PC-9 (cell line): Measurements from ENCODE around the gene PDE8A. TPM values are rescaled to one million over a fixed set of nuclear protein-coding genes. Genes with fewer than 3 reads are reported as not detected.

Source experiments
- BruUV-seq: library from RNA; stranded (reverse); fragments of 400-500 nt; replicated peaks from 2 replicates; lab custom pipeline; 2021; lab: Mats Ljungman, UMichigan
- CTCF ChIA-PET: fragments of 300-600 bp; sonication (Branson Sonifier 250); formaldehyde crosslinking; loops from one replicate; lab custom pipeline; 2022; ENCODE audit warnings: antibody characterized with exemption; lab: Charles Lee
- POLR2A ChIA-PET: fragments of 300-600 bp; sonication (Branson Sonifier 250); formaldehyde crosslinking; loops from one replicate; lab custom pipeline; 2022; ENCODE audit warnings: antibody characterized with exemption; ENCODE audit not compliant: unreplicated experiment; lab: Charles Lee
- DNase-seq, 2 experiments: peaks; one replicate each; pipeline versions ENCODE4 v3.0.0 to v3.0.0-alpha.2; 2015 to 2022; ENCODE audit warnings: mixed read lengths in 1 of 2
- H2AFZ ChIP-seq: fragments of 200-600 bp; sonication (generic); 2 replicates; pipeline ENCODE4 v1.8.1; 2017; ENCODE audit warnings: antibody characterized with exemption
- H3F3A ChIP-seq: fragments of 200-600 bp; sonication (generic); 2 replicates; pipeline ENCODE4 v1.8.1; 2017; ENCODE audit warnings: antibody characterized with exemption, mild to moderate bottlenecking, low read depth; ENCODE audit not compliant: insufficient read depth
- H3K27ac ChIP-seq: fragments of 200-600 bp; sonication (generic); 2 replicates; pipeline ENCODE4 v1.6.1; 2016; ENCODE audit warnings: mixed run types
- H3K27me3 ChIP-seq: fragments of 200-600 bp; sonication (generic); 2 replicates; pipeline ENCODE4 v1.6.1; 2016; ENCODE audit warnings: low read depth, mixed run types; ENCODE audit not compliant: insufficient read depth
- H3K36me3 ChIP-seq: fragments of 200-600 bp; sonication (generic); 2 replicates; pipeline ENCODE4 v1.6.1; 2016; ENCODE audit warnings: low read depth, mixed run types
- H3K4me1 ChIP-seq: fragments of 200-600 bp; sonication (generic); replicated peaks from 2 replicates; pipeline ENCODE4 v1.6.1; 2016; ENCODE audit warnings: mixed run types; ENCODE audit not compliant: insufficient read depth
- H3K4me2 ChIP-seq: fragments of 200-600 bp; sonication (generic); 2 replicates; pipeline ENCODE4 v1.6.1; 2017; ENCODE audit warnings: mixed run types
- H3K4me3 ChIP-seq: fragments of 200-600 bp; sonication (generic); 2 replicates; pipeline ENCODE4 v1.6.1; 2016; ENCODE audit warnings: mixed run types
- H3K79me2 ChIP-seq: fragments of 200-600 bp; sonication (generic); 2 replicates; pipeline ENCODE4 v1.6.1; 2017; ENCODE audit warnings: low read depth, mixed run types
- H3K9me2 ChIP-seq: fragments of 200-600 bp; sonication (generic); 2 replicates; pipeline ENCODE4 v1.8.1; 2017; ENCODE audit warnings: mild to moderate bottlenecking; ENCODE audit not compliant: insufficient read depth
- H3K9me3 ChIP-seq: fragments of 200-600 bp; sonication (generic); 2 replicates; pipeline ENCODE4 v1.8.1; 2016; ENCODE audit warnings: low read depth; ENCODE audit not compliant: insufficient read depth
- H4K20me1 ChIP-seq: fragments of 200-600 bp; sonication (generic); 2 replicates; pipeline ENCODE4 v1.8.1; 2017; ENCODE audit not compliant: insufficient read depth
- EZH2 ChIP-seq: fragments of 200-600 bp; sonication (generic); IDR thresholded peaks from 2 replicates; pipeline ENCODE4 v1.8.0; 2017; ENCODE audit warnings: antibody characterized with exemption, low read depth
- intact Hi-C: fragments of 100-400 bp; cut with micrococcal nuclease; formaldehyde crosslinking; loops from one replicate; pipeline ENCODE4 v1.10.0; 2022; ENCODE audit not compliant: unreplicated experiment
- total RNA-seq: library from RNA; stranded (reverse); gene quantifications from 2 replicates; pipeline ENCODE4 v1.2.3, GENCODE V29; 2021
- TF ChIP-seq, protein P1 (sequence below): fragments of 200-600 bp; sonication (generic); conservative IDR thresholded peaks from 2 replicates; pipeline ENCODE4 v1.6.1; 2017; ENCODE audit warnings: mixed run types, antibody characterized with exemption, mild to moderate bottlenecking, moderate library complexity

The PDE8A gene
- total RNA-seq, 1 experiment from 2014 or later, result 47.3 TPM

DNA sequence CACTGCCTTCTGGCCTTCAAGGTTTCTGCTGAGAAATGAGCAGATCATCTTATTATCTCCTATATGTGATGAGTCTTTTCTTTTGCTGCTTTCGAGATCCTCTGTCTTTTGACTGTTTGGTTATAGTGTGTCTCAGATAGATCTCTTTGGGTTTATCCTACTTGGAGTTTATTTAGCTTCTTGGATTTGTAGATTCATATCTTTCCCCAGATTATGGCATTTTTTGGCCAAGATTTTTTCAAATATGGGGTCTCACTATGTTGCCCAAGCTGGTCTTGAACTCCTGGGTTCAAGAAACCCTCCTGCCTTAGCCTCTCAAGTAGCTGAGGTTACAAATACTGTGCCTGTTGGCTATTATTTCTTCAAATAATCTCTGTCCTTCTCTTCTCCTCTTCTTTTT is 150.3 kb downstream of the PDE8A start:
- Histone ChIP-seq H3K4me2 (no peak overlapping the region), H3K36me3 (peaks cover 7% of the 10 kb centered on the region), H2AFZ (no peak overlapping the region), H3K27ac (no peak overlapping the region), H3K4me1 (no peaks in the 10 kb centered on the region), H3F3A (no peaks in the 10 kb centered on the region), H4K20me1 (no peaks in the 10 kb centered on the region), H3K9me3 (no peaks in the 10 kb centered on the region), H3K4me3 (no peak overlapping the region), H3K27me3 (no peaks in the 10 kb centered on the region), H3K79me2 (no peaks in the 10 kb centered on the region), H3K9me2 (no peaks in the 10 kb centered on the region)
- TF ChIP-seq, protein P1, sequence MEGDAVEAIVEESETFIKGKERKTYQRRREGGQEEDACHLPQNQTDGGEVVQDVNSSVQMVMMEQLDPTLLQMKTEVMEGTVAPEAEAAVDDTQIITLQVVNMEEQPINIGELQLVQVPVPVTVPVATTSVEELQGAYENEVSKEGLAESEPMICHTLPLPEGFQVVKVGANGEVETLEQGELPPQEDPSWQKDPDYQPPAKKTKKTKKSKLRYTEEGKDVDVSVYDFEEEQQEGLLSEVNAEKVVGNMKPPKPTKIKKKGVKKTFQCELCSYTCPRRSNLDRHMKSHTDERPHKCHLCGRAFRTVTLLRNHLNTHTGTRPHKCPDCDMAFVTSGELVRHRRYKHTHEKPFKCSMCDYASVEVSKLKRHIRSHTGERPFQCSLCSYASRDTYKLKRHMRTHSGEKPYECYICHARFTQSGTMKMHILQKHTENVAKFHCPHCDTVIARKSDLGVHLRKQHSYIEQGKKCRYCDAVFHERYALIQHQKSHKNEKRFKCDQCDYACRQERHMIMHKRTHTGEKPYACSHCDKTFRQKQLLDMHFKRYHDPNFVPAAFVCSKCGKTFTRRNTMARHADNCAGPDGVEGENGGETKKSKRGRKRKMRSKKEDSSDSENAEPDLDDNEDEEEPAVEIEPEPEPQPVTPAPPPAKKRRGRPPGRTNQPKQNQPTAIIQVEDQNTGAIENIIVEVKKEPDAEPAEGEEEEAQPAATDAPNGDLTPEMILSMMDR, result no peak
- no peak for TF ChIP-seq EZH2
- POLR2A ChIA-PET, result no interaction called here
- intact Hi-C loops, result no loop called here
- DNase-seq, result no peak
- BruUV-seq, result no TSS peak
- CTCF ChIA-PET, result no interaction called here

DNA sequence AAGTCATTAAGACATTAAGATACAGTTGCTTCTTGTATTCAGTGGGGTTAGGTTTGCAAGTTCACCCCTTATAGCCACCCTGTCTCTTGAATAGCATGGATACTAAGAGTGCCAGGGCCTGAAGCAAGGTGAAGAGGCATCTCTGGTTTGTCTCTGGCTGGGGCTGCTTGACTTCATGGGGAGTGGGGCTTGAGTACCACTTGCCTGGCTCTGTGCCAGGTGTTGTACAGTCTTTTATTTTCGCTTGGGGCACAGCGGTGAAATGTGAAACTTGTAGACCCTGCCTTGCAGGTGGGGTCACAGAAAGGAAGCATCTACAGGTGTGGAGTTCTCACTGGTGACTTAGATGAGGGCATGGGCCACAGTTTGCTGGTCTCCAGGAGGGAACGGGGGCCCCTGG is 152.1 kb downstream of the PDE8A start:
- no peaks in the 10 kb centered on the region for H3K9me3 ChIP-seq
- H3F3A ChIP-seq, result no peaks in the 10 kb centered on the region
- H3K4me1 ChIP-seq, result no peaks in the 10 kb centered on the region
- no peaks in the 10 kb centered on the region for H3K79me2 ChIP-seq
- no peaks in the 10 kb centered on the region for H3K9me2 ChIP-seq
- CTCF ChIA-PET, result no interaction called here
- TF ChIP-seq, protein P1, result no peak
- TF ChIP-seq EZH2, result no peak
- POLR2A ChIA-PET, result no interaction called here
- H3K36me3 ChIP-seq, result peaks cover 7% of the 10 kb centered on the region
- no peak overlapping the region for H3K4me3 ChIP-seq
- H3K27me3 ChIP-seq, result no peaks in the 10 kb centered on the region
- no peak for DNase-seq
- no peak overlapping the region for H3K4me2 ChIP-seq
- no peaks in the 10 kb centered on the region for H4K20me1 ChIP-seq
- BruUV-seq, result no TSS peak
- H2AFZ ChIP-seq, result no peak overlapping the region
- intact Hi-C loops, result no loop called here
- H3K27ac ChIP-seq, result no peak overlapping the region

DNA sequence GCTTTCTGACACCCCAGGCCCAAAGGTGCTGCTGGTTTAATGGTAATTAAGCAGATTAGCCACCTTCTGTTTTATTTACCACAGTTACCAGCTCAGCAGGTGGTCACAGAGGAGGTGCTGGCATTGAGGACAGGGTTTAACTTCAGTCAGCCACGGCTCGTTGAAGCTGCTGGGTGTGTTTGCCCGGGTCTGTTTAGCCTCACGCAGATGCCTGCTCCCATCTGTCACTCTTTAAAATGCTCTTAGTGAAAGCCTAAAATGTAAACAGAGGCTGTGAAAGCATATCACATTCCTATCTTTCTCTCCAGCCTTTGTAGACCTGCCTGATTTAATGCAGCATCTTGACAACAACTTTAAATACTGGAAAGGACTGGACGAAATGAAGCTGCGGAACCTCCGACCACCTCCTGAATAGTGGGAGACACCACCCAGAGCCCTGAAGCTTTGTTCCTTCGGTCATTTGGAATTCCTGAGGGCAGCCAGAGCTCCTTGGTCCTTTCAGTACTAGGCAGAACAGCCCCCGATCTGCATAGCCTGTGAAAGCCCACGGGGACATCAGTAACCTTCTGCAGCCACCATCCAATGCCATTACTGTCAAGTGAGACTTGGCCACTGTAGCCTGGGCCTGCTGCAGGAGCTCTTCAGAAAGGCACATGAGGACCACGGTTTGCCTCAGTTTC is 156.0 kb downstream of the PDE8A start:
- POLR2A ChIA-PET, result no interaction called here
- Histone ChIP-seq H3K79me2 (no peaks in the 10 kb centered on the region), H3K36me3 (peaks cover 11% of the 10 kb centered on the region; the same call in 1 of the 2 replicates), H4K20me1 (no peaks in the 10 kb centered on the region), H2AFZ (no peak overlapping the region), H3K27me3 (no peaks in the 10 kb centered on the region), H3F3A (peaks cover 19% of the 10 kb centered on the region), H3K9me2 (no peaks in the 10 kb centered on the region), H3K27ac (no peak overlapping the region), H3K9me3 (no peaks in the 10 kb centered on the region), H3K4me3 (no peak overlapping the region), H3K4me2 (no peak overlapping the region), H3K4me1 (peaks cover 14% of the 10 kb centered on the region)
- intact Hi-C loops, result no loop called here
- no TSS peak for BruUV-seq
- no peak for DNase-seq
- TF ChIP-seq, protein P1, result no peak
- no peak for TF ChIP-seq EZH2
- CTCF ChIA-PET, result no interaction called here
